ENCODE data around the gene SLC44A4. TPM values are rescaled to one million over a fixed set of nuclear protein-coding genes. Genes with fewer than 3 reads are reported as not detected.
"Not testable (repeated sequence)": the region's sequence is repeated elsewhere in the genome, so short reads cannot be mapped to it uniquely, and the experiment has no call there.

Gene SLC44A4
- total RNA-seq, 2 donors from 2014 or later, result 546 to 779 TPM

- peaks cover 18% of the 10 kb centered on the region for H3K4me1 ChIP-seq
- intact Hi-C loops (cut with DNase I), result loop anchor here (5.0 kb wide), 1 partner anchor 43 kb away; no protein-coding TSS in a partner anchor
Measured at GRCh38 chr6:31838968-31839367, 39.8 kb downstream of the SLC44A4 start.

GRCh38 chr6:31838114-31838553, 40.7 kb downstream of the SLC44A4 start:
- not testable (repeated sequence) for H3K27ac ChIP-seq; DNase-seq; H3K4me3 ChIP-seq; H3K9ac ChIP-seq (ENCODE audit: low read depth in 2 of 2, low read length in 2 of 2); H3K9me3 ChIP-seq; H3K36me3 ChIP-seq; H3K27me3 ChIP-seq
- intact Hi-C loops (cut with DNase I), result loop anchor here (5.0 kb wide), 1 partner anchor 44 kb away; no protein-coding TSS in a partner anchor
- peaks cover 18% of the 10 kb centered on the region for H3K4me1 ChIP-seq

More at GRCh38 chr6:31838968-31839367, 39.8 kb downstream of the SLC44A4 start:
- no peak overlapping the region for H3K9ac ChIP-seq (ENCODE audit: low read depth in 2 of 2, low read length in 2 of 2)
- H3K9me3 ChIP-seq, result no peaks in the 10 kb centered on the region
- no peak overlapping the region for H3K4me3 ChIP-seq
- no peak for DNase-seq
- H3K27ac ChIP-seq, result no peak overlapping the region
- peaks cover 10% of the 10 kb centered on the region for H3K36me3 ChIP-seq
- no peak for TF ChIP-seq CTCF (IDR thresholded peaks at IDR 0.05)
- H3K27me3 ChIP-seq, result no peaks in the 10 kb centered on the region

GRCh38 chr6:31837369-31838113, 41.3 kb downstream of the SLC44A4 start:
- intact Hi-C loops (cut with DNase I), result loop anchor here (5.0 kb wide), 1 partner anchor 45 kb away; no protein-coding TSS in a partner anchor
- TF ChIP-seq CTCF (IDR thresholded peaks at IDR 0.05), result no peak
- H3K27ac ChIP-seq, result peak overlapping the region; percentile 91
- H3K9ac ChIP-seq (ENCODE audit: low read depth in 2 of 2, low read length in 2 of 2), result peak overlapping the region in 1 of 2 donors; percentile 99
- H3K36me3 ChIP-seq, result peaks cover 10% of the 10 kb centered on the region
- no peaks in the 10 kb centered on the region for H3K9me3 ChIP-seq
- peaks cover 18% of the 10 kb centered on the region for H3K4me1 ChIP-seq
- H3K27me3 ChIP-seq, result no peaks in the 10 kb centered on the region
- peak; percentile 61 for DNase-seq
- H3K4me3 ChIP-seq, result peak overlapping the region; percentile 85

GRCh38 chr6:31836474-31837368, 42.1 kb downstream of the SLC44A4 start:
- DNase-seq, result no peak
- intact Hi-C loops (cut with DNase I), result loop anchor here (5.0 kb wide), 1 partner anchor 46 kb away; no protein-coding TSS in a partner anchor
- no peak for TF ChIP-seq CTCF (IDR thresholded peaks at IDR 0.05)
- H3K27me3 ChIP-seq, result no peaks in the 10 kb centered on the region
- peak overlapping the region; percentile 91 for H3K27ac ChIP-seq
- H3K9ac ChIP-seq (ENCODE audit: low read depth in 2 of 2, low read length in 2 of 2), result peak overlapping the region; percentile 55 to 99
- peaks cover 10% of the 10 kb centered on the region for H3K36me3 ChIP-seq
- peaks cover 18% of the 10 kb centered on the region for H3K4me1 ChIP-seq
- H3K9me3 ChIP-seq, result no peaks in the 10 kb centered on the region
- H3K4me3 ChIP-seq, result peak overlapping the region; percentile 85

- peak; percentile 29 for DNase-seq
- no peak for TF ChIP-seq CTCF (IDR thresholded peaks at IDR 0.05)
- H3K27me3 ChIP-seq, result no peaks in the 10 kb centered on the region
- H3K4me3 ChIP-seq, result peak overlapping the region; percentile 85
- intact Hi-C loops (cut with DNase I), result loop anchor here (5.0 kb wide), 1 partner anchor 46 kb away; no protein-coding TSS in a partner anchor
- H3K9me3 ChIP-seq, result no peaks in the 10 kb centered on the region
- H3K9ac ChIP-seq (ENCODE audit: low read depth in 2 of 2, low read length in 2 of 2), result peak overlapping the region; percentile 55 to 99
- H3K4me1 ChIP-seq, result peaks cover 20% of the 10 kb centered on the region
- H3K27ac ChIP-seq, result peak overlapping the region; percentile 91
- H3K36me3 ChIP-seq, result peaks cover 10% of the 10 kb centered on the region
Measured at GRCh38 chr6:31836047-31836473, 42.7 kb downstream of the SLC44A4 start.
